Measurements from ENCODE around the gene ADAMTS10. TPM values are rescaled to one million over a fixed set of nuclear protein-coding genes. Genes with fewer than 3 reads are reported as not detected.
"Not testable (repeated sequence)": the region's sequence is repeated elsewhere in the genome, so short reads cannot be mapped to it uniquely, and the experiment has no call there.

The ADAMTS10 gene
- total and polyA plus RNA-seq, 4 experiments from 2014 or later, result 0.59 to 67.2 (median 34.1) TPM

- H3K27me3 ChIP-seq (ENCODE audit: insufficient read depth, low read length); H3K27ac ChIP-seq (ENCODE audit: low read depth, low read length); H3K9me3 ChIP-seq (ENCODE audit: control insufficient read depth in 1 of 2, low read length in 2 of 2); H3K27me3 Mint-ChIP-seq; H3K9me3 Mint-ChIP-seq; intact Hi-C loops (cut with micrococcal nuclease); H3K4me3 Mint-ChIP-seq; H3K4me3 ChIP-seq (ENCODE audit: low read length in 2 of 2); DNase-seq: not testable (repeated sequence)
- Mint-ChIP-seq H3K36me3 (peaks cover 30 to 54% of the 10 kb centered on the region in 2 donors), H3K27ac (peak overlapping the region in 3 of 7 donors; percentile 38 to 82 (median 55)), H3K4me1 (peaks cover 14 to 29% (median 19%) of the 10 kb centered on the region in 4 donors)
- H3K36me3 ChIP-seq (ENCODE audit: insufficient read depth, low read length), result peaks cover 38% of the 10 kb centered on the region
- ChIA-PET CTCF (ENCODE audit: partially characterized antibody) (interaction anchor here (0.6 to 12.9 kb wide), 2 partner anchors 25 to 71 kb away, joined by 5 to 111 read pairs; partner anchors contain the start of gene MYO1F), POLR2A (ENCODE audit: partially characterized antibody) (interaction anchor here (1.0 to 1.2 kb wide), 2 partner anchors 17 to 35 kb away, joined by 3 read pairs; no protein-coding TSS in a partner anchor)
- H3K4me1 ChIP-seq (ENCODE audit: insufficient read depth, low read length), result peaks cover 16% of the 10 kb centered on the region
These were observed 56.8 kb downstream of the ADAMTS10 start for GRCh38 chr19:8553729-8554128.

GRCh38 chr19:8552810-8553209 lies 57.7 kb downstream of the ADAMTS10 start:
- ChIA-PET POLR2A (ENCODE audit: partially characterized antibody) (interaction anchor here (0.8 to 1.2 kb wide), 2 partner anchors 25 to 34 kb away, joined by 3 read pairs; partner anchors contain the start of gene MYO1F), CTCF (ENCODE audit: partially characterized antibody) (interaction anchor here (12.9 kb wide), 1 partner anchor 26 kb away, joined by 111 read pairs; the partner anchor contains the start of gene MYO1F)
- Mint-ChIP-seq H3K27ac (peak overlapping the region in 6 of 7 donors; percentile 0 to 81 (median 44)), H3K4me1 (peaks cover 6 to 20% (median 11%) of the 10 kb centered on the region in 4 donors), H3K4me3 (no peak overlapping the region), H3K36me3 (peaks cover 33 to 52% of the 10 kb centered on the region in 2 donors), H3K9me3 (no peaks in the 10 kb centered on the region), H3K27me3 (no peaks in the 10 kb centered on the region)
- peaks cover 38% of the 10 kb centered on the region for H3K36me3 ChIP-seq (ENCODE audit: insufficient read depth, low read length)
- H3K4me3 ChIP-seq (ENCODE audit: low read length in 2 of 2), result no peak overlapping the region
- no peak for DNase-seq
- intact Hi-C loops (cut with micrococcal nuclease), result no loop called here
- peaks cover 7% of the 10 kb centered on the region for H3K4me1 ChIP-seq (ENCODE audit: insufficient read depth, low read length)
- no peaks in the 10 kb centered on the region for H3K27me3 ChIP-seq (ENCODE audit: insufficient read depth, low read length)
- no peaks in the 10 kb centered on the region for H3K9me3 ChIP-seq (ENCODE audit: control insufficient read depth in 1 of 2, low read length in 2 of 2)
- H3K27ac ChIP-seq (ENCODE audit: low read depth, low read length), result no peak overlapping the region

GRCh38 chr19:8550070-8550469 lies 60.4 kb downstream of the ADAMTS10 start:
- DNase-seq, result no peak
- Histone ChIP-seq H3K4me1 (ENCODE audit: insufficient read depth, low read length) (no peaks in the 10 kb centered on the region), H3K4me3 (ENCODE audit: low read length in 2 of 2) (no peak overlapping the region), H3K36me3 (ENCODE audit: insufficient read depth, low read length) (peaks cover 47% of the 10 kb centered on the region), H3K27ac (ENCODE audit: low read depth, low read length) (no peak overlapping the region), H3K9me3 (ENCODE audit: control insufficient read depth in 1 of 2, low read length in 2 of 2) (no peaks in the 10 kb centered on the region), H3K27me3 (ENCODE audit: insufficient read depth, low read length) (no peaks in the 10 kb centered on the region)
- Mint-ChIP-seq H3K27ac (no peak overlapping the region), H3K4me1 (peaks cover 4 to 14% (median 5%) of the 10 kb centered on the region in 4 donors), H3K4me3 (no peak overlapping the region), H3K36me3 (peaks cover 49 to 57% of the 10 kb centered on the region in 2 donors), H3K27me3 (no peaks in the 10 kb centered on the region), H3K9me3 (no peaks in the 10 kb centered on the region)
- intact Hi-C loops (cut with micrococcal nuclease), result no loop called here
- ChIA-PET CTCF (ENCODE audit: partially characterized antibody) (interaction anchor here (0.5 to 12.9 kb wide), 3 partner anchors 21 to 122 kb away, joined by 3 to 111 read pairs (median 3); partner anchors contain the start of gene MYO1F), POLR2A (ENCODE audit: partially characterized antibody) (interaction anchor here (0.9 to 2.1 kb wide), 6 partner anchors 8 to 36 kb away, joined by 3 to 10 read pairs (median 5); partner anchors contain the start of genes MYO1F and ZNF414)

GRCh38 chr19:8545743-8546142 lies 64.8 kb downstream of the ADAMTS10 start:
- H3K36me3 ChIP-seq (ENCODE audit: insufficient read depth, low read length), result peaks cover 17% of the 10 kb centered on the region
- Mint-ChIP-seq H3K9me3 (no peaks in the 10 kb centered on the region), H3K4me3 (no peak overlapping the region), H3K36me3 (peaks cover 33 to 37% of the 10 kb centered on the region in 2 donors), H3K4me1 (no peaks in the 10 kb centered on the region), H3K27ac (peak overlapping the region in 2 of 7 donors; percentile 17 to 53), H3K27me3 (no peaks in the 10 kb centered on the region)
- H3K4me3 ChIP-seq (ENCODE audit: low read length in 2 of 2), result no peak overlapping the region
- ChIA-PET POLR2A (ENCODE audit: partially characterized antibody) (interaction anchor here (0.8 to 3.7 kb wide), 6 partner anchors 8 to 33 kb away, joined by 3 to 20 read pairs (median 4); partner anchors contain the start of genes MYO1F and ZNF414), CTCF (ENCODE audit: partially characterized antibody) (interaction anchor here (0.9 to 12.9 kb wide), 2 partner anchors 23 to 33 kb away, joined by 3 to 111 read pairs; partner anchors contain the start of gene MYO1F)
- H3K27me3 ChIP-seq (ENCODE audit: insufficient read depth, low read length), result no peaks in the 10 kb centered on the region
- H3K27ac ChIP-seq (ENCODE audit: low read depth, low read length), result no peak overlapping the region
- DNase-seq, result no peak
- H3K9me3 ChIP-seq (ENCODE audit: control insufficient read depth in 1 of 2, low read length in 2 of 2), result no peaks in the 10 kb centered on the region
- intact Hi-C loops (cut with micrococcal nuclease), result no loop called here
- H3K4me1 ChIP-seq (ENCODE audit: insufficient read depth, low read length), result no peaks in the 10 kb centered on the region

GRCh38 chr19:8544168-8544567 lies 66.3 kb downstream of the ADAMTS10 start:
- intact Hi-C loops (cut with micrococcal nuclease), result no loop called here
- H3K4me3 Mint-ChIP-seq, result no peak overlapping the region
- no peaks in the 10 kb centered on the region for H3K9me3 ChIP-seq (ENCODE audit: control insufficient read depth in 1 of 2, low read length in 2 of 2)
- ChIA-PET CTCF (ENCODE audit: partially characterized antibody) (interaction anchor here (0.9 to 12.9 kb wide), 2 partner anchors 16 to 34 kb away, joined by 3 to 111 read pairs; partner anchors contain the start of gene MYO1F), POLR2A (ENCODE audit: partially characterized antibody) (interaction anchor here (0.6 to 3.7 kb wide), 4 partner anchors 23 to 169 kb away, joined by 3 to 20 read pairs (median 3); partner anchors contain the start of genes MYO1F and ZNF414)
- no peak for DNase-seq
- H3K36me3 Mint-ChIP-seq, result peaks cover 33 to 35% of the 10 kb centered on the region in 2 donors
- no peaks in the 10 kb centered on the region for H3K4me1 ChIP-seq (ENCODE audit: insufficient read depth, low read length)
- H3K27ac ChIP-seq (ENCODE audit: low read depth, low read length), result no peak overlapping the region
- no peaks in the 10 kb centered on the region for H3K27me3 Mint-ChIP-seq
- H3K27me3 ChIP-seq (ENCODE audit: insufficient read depth, low read length), result no peaks in the 10 kb centered on the region
- no peak overlapping the region for H3K4me3 ChIP-seq (ENCODE audit: low read length in 2 of 2)
- H3K27ac Mint-ChIP-seq, result no peak overlapping the region
- no peaks in the 10 kb centered on the region for H3K9me3 Mint-ChIP-seq
- H3K4me1 Mint-ChIP-seq, result no peaks in the 10 kb centered on the region
- H3K36me3 ChIP-seq (ENCODE audit: insufficient read depth, low read length), result peaks cover 20% of the 10 kb centered on the region

- no peak for DNase-seq
- Mint-ChIP-seq H3K27me3 (no peaks in the 10 kb centered on the region), H3K9me3 (peaks cover 0 to 2% (median 0%) of the 10 kb centered on the region in 8 donors), H3K36me3 (peaks cover 32 to 44% of the 10 kb centered on the region in 2 donors), H3K4me3 (peak overlapping the region in 1 of 8 donors; percentile 26), H3K4me1 (peaks cover 0 to 3% (median 0%) of the 10 kb centered on the region in 4 donors), H3K27ac (peak overlapping the region in 1 of 7 donors; percentile 84)
- H3K9me3 ChIP-seq (ENCODE audit: control insufficient read depth in 1 of 2, low read length in 2 of 2), result no peaks in the 10 kb centered on the region
- H3K36me3 ChIP-seq (ENCODE audit: insufficient read depth, low read length), result peaks cover 27% of the 10 kb centered on the region
- intact Hi-C loops (cut with micrococcal nuclease), result no loop called here
- CTCF ChIA-PET (ENCODE audit: partially characterized antibody), result interaction anchor here (0.7 to 3.0 kb wide), 3 partner anchors 26 to 837 kb away, joined by 3 to 18 read pairs (median 5); partner anchors contain the start of genes MYO1F and ZNF414
- no peaks in the 10 kb centered on the region for H3K4me1 ChIP-seq (ENCODE audit: insufficient read depth, low read length)
- H3K27ac ChIP-seq (ENCODE audit: low read depth, low read length), result no peak overlapping the region
- H3K27me3 ChIP-seq (ENCODE audit: insufficient read depth, low read length), result no peaks in the 10 kb centered on the region
- POLR2A ChIA-PET (ENCODE audit: partially characterized antibody), result interaction anchor here (0.7 to 1.5 kb wide), 7 partner anchors 15 to 39 kb away, joined by 3 to 5 read pairs (median 3); partner anchors contain the start of gene ZNF414
- H3K4me3 ChIP-seq (ENCODE audit: low read length in 2 of 2), result no peak overlapping the region
These were observed 70.8 kb downstream of the ADAMTS10 start for GRCh38 chr19:8539621-8540149.

- no peak for DNase-seq
- H3K27ac ChIP-seq (ENCODE audit: low read depth, low read length), result no peak overlapping the region
- no peaks in the 10 kb centered on the region for H3K27me3 Mint-ChIP-seq
- peaks cover 0 to 2% (median 0%) of the 10 kb centered on the region in 8 donors for H3K9me3 Mint-ChIP-seq
- no peaks in the 10 kb centered on the region for H3K27me3 ChIP-seq (ENCODE audit: insufficient read depth, low read length)
- H3K4me3 Mint-ChIP-seq, result no peak overlapping the region
- H3K27ac Mint-ChIP-seq, result peak overlapping the region in 3 of 7 donors; percentile 37 to 62 (median 60)
- ChIA-PET POLR2A (ENCODE audit: partially characterized antibody) (interaction anchor here (1.1 to 1.3 kb wide), 3 partner anchors 19 to 32 kb away, joined by 4 to 5 read pairs (median 5); partner anchors contain the start of gene ZNF414), CTCF (ENCODE audit: partially characterized antibody) (no interaction called here)
- no peaks in the 10 kb centered on the region for H3K4me1 ChIP-seq (ENCODE audit: insufficient read depth, low read length)
- H3K36me3 Mint-ChIP-seq, result peaks cover 36 to 50% of the 10 kb centered on the region in 2 donors
- peaks cover 27% of the 10 kb centered on the region for H3K36me3 ChIP-seq (ENCODE audit: insufficient read depth, low read length)
- no peaks in the 10 kb centered on the region for H3K9me3 ChIP-seq (ENCODE audit: control insufficient read depth in 1 of 2, low read length in 2 of 2)
- H3K4me1 Mint-ChIP-seq, result peaks cover 0 to 5% (median 1%) of the 10 kb centered on the region in 4 donors
- H3K4me3 ChIP-seq (ENCODE audit: low read length in 2 of 2), result no peak overlapping the region
- intact Hi-C loops (cut with micrococcal nuclease), result no loop called here
These were observed 73.4 kb downstream of the ADAMTS10 start for GRCh38 chr19:8537099-8537498.
